ENCODE measurements around the gene TTC39C.

TTC39C gene

DNA sequence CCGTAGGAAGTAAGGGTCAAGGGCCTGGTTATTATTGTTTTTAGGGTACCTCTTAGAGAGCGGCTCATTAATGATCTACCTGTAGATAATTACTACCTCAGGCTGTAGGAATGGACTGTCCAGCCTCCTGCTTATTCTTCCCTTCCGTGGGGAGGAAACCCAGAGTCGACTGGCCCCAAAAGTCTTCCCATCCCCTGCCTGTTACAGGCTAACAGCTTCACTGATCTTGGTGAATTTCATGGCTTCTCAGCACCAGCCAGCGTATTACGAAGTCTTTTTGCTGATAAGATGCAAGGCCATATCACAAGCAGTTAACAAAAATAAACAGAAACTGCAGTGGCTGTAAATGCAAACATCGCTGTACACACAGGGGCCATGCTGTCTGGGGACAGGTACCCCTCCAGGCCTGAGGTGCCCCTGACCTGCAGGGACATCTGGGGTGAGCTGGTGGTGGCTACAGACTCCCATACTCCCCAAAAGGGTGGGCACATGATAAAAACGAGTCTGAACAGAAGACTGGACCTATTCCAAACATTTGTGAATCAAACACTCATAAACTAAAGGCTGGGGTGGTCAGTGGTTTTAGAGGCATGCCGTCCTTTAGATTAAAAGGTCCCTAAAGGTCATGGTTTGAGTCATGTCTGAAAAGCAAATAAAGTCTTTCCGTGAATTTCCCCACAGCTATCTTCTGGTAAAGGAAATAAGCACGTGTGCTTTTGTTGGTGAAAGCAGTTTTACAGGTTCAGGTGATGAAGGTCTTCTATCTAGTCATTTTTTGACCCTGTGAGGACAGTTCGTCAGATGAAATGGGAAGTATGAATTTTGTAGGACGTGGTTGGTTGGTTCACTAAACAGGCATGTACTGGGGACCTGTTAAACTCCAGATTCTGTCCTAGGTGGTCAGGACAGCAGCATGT is 36.7 kb downstream of the TTC39C start:
- H3K4me1 ChIP-seq (ENCODE audit: insufficient read depth, low read length) = no peaks in the 10 kb centered on the region
- DNase-seq (no peak), ATAC-seq (ENCODE audit: insufficient read depth, low read depth) (no peak)
- H4K20me1 ChIP-seq (ENCODE audit: insufficient read depth, low read length) = peaks cover 43% of the 10 kb centered on the region
- H3K79me2 ChIP-seq (ENCODE audit: insufficient read depth, low read length) = peaks cover 72% of the 10 kb centered on the region
- no peak overlapping the region for H3K27ac ChIP-seq (ENCODE audit: low read length)
- no peak for TF ChIP-seq EZH2 (IDR thresholded peaks at IDR 0.05; ENCODE audit: borderline replicate concordance, low read depth, low read length, severe bottlenecking)
- TF ChIP-seq, protein P1, sequence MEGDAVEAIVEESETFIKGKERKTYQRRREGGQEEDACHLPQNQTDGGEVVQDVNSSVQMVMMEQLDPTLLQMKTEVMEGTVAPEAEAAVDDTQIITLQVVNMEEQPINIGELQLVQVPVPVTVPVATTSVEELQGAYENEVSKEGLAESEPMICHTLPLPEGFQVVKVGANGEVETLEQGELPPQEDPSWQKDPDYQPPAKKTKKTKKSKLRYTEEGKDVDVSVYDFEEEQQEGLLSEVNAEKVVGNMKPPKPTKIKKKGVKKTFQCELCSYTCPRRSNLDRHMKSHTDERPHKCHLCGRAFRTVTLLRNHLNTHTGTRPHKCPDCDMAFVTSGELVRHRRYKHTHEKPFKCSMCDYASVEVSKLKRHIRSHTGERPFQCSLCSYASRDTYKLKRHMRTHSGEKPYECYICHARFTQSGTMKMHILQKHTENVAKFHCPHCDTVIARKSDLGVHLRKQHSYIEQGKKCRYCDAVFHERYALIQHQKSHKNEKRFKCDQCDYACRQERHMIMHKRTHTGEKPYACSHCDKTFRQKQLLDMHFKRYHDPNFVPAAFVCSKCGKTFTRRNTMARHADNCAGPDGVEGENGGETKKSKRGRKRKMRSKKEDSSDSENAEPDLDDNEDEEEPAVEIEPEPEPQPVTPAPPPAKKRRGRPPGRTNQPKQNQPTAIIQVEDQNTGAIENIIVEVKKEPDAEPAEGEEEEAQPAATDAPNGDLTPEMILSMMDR (IDR thresholded peaks at IDR 0.05; ENCODE audit: borderline replicate concordance, extremely low read depth, low read length, poor library complexity, severe bottlenecking) = no peak
- no peak overlapping the region for H3K4me2 ChIP-seq (ENCODE audit: insufficient read depth, low read length)
- H3K4me3 ChIP-seq (ENCODE audit: low read depth in 1 of 2, low read length in 2 of 2) = no peak overlapping the region
- no peak overlapping the region for H2AFZ ChIP-seq (ENCODE audit: low read depth, low read length)
- H3K36me3 ChIP-seq (ENCODE audit: insufficient read depth, low read length) = no peaks in the 10 kb centered on the region
- H3K9ac ChIP-seq (ENCODE audit: low read depth, low read length) = no peak overlapping the region
- H3K27me3 ChIP-seq (ENCODE audit: insufficient read depth, low read length, poor library complexity) = no peaks in the 10 kb centered on the region
- no peaks in the 10 kb centered on the region for H3K9me3 ChIP-seq (ENCODE audit: insufficient read depth, low read length, severe bottlenecking)

DNA sequence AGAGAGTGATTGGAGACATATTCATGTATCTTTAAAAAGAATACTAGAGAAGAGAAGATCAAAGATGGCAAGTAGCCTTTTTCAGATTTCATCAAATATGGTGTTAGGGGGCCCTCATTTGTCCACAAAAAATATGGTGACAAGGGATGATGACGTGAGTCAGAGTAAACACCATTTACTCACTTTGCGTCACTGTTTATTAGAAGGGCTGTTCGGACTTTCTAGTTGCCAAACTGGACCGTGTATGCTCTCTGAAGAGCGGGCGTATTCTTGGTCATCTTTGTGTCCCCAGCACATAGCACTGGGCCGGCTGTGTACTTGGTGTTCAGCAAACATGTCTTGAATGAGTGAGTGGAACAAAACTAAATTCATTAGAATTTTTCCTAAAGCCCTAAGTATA is 37.5 kb downstream of the TTC39C start:
- no peaks in the 10 kb centered on the region for H3K4me1 ChIP-seq (ENCODE audit: insufficient read depth, low read length)
- no peak overlapping the region for H3K9ac ChIP-seq (ENCODE audit: low read depth, low read length)
- no peaks in the 10 kb centered on the region for H3K36me3 ChIP-seq (ENCODE audit: insufficient read depth, low read length)
- H4K20me1 ChIP-seq (ENCODE audit: insufficient read depth, low read length) = peaks cover 48% of the 10 kb centered on the region
- H3K27ac ChIP-seq (ENCODE audit: low read length) = no peak overlapping the region
- no peak overlapping the region for H3K4me3 ChIP-seq (ENCODE audit: low read depth in 1 of 2, low read length in 2 of 2)
- TF ChIP-seq, protein P1 (IDR thresholded peaks at IDR 0.05; ENCODE audit: borderline replicate concordance, extremely low read depth, low read length, poor library complexity, severe bottlenecking) = no peak
- no peak for TF ChIP-seq EZH2 (IDR thresholded peaks at IDR 0.05; ENCODE audit: borderline replicate concordance, low read depth, low read length, severe bottlenecking)
- no peaks in the 10 kb centered on the region for H3K27me3 ChIP-seq (ENCODE audit: insufficient read depth, low read length, poor library complexity)
- ATAC-seq (ENCODE audit: insufficient read depth, low read depth) (no peak), DNase-seq (no peak)
- peaks cover 79% of the 10 kb centered on the region for H3K79me2 ChIP-seq (ENCODE audit: insufficient read depth, low read length)
- no peaks in the 10 kb centered on the region for H3K9me3 ChIP-seq (ENCODE audit: insufficient read depth, low read length, severe bottlenecking)
- H3K4me2 ChIP-seq (ENCODE audit: insufficient read depth, low read length) = no peak overlapping the region
- no peak overlapping the region for H2AFZ ChIP-seq (ENCODE audit: low read depth, low read length)

DNA sequence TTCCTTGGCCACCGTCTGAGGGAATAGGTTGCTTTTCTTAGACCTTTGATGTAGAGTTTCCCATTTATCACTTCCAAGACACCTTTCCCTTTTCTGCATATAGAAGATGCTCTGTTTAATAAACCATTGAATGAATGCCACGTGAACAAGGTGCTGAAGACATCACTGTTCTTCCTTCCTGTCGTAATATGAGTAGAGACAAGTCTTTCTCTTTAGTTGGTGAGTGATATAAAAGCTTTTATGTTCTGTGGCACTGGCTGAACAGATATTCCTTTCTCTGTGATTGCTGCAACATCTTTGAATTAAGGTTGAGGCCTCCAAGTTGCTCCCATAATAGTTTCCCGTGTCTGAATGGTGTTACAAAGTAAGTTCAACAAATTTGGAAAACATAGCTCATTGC is 38.7 kb downstream of the TTC39C start:
- H3K79me2 ChIP-seq (ENCODE audit: insufficient read depth, low read length) = peaks cover 83% of the 10 kb centered on the region
- H3K4me2 ChIP-seq (ENCODE audit: insufficient read depth, low read length) = no peak overlapping the region
- no peak for TF ChIP-seq EZH2 (IDR thresholded peaks at IDR 0.05; ENCODE audit: borderline replicate concordance, low read depth, low read length, severe bottlenecking)
- TF ChIP-seq, protein P1 (IDR thresholded peaks at IDR 0.05; ENCODE audit: borderline replicate concordance, extremely low read depth, low read length, poor library complexity, severe bottlenecking) = no peak

More for the DNA sequence above, 38.7 kb downstream of the TTC39C start:
- Histone ChIP-seq H2AFZ (ENCODE audit: low read depth, low read length) (no peak overlapping the region), H3K27ac (ENCODE audit: low read length) (no peak overlapping the region), H3K36me3 (ENCODE audit: insufficient read depth, low read length) (no peaks in the 10 kb centered on the region), H3K4me1 (ENCODE audit: insufficient read depth, low read length) (no peaks in the 10 kb centered on the region), H3K9me3 (ENCODE audit: insufficient read depth, low read length, severe bottlenecking) (no peaks in the 10 kb centered on the region), H3K4me3 (ENCODE audit: low read depth in 1 of 2, low read length in 2 of 2) (no peak overlapping the region), H4K20me1 (ENCODE audit: insufficient read depth, low read length) (peaks cover 56% of the 10 kb centered on the region), H3K27me3 (ENCODE audit: insufficient read depth, low read length, poor library complexity) (no peaks in the 10 kb centered on the region), H3K9ac (ENCODE audit: low read depth, low read length) (no peak overlapping the region)
- DNase-seq (no peak), ATAC-seq (ENCODE audit: insufficient read depth, low read depth) (no peak)

Data from DND-41 (cell line).